ENCODE measurements around the gene TFCP2. TPM values are rescaled to one million over a fixed set of nuclear protein-coding genes. Genes with fewer than 3 reads are reported as not detected.

The TFCP2 gene
- total RNA-seq, 1 donor from 2014 or later = 22.8 TPM

DNA sequence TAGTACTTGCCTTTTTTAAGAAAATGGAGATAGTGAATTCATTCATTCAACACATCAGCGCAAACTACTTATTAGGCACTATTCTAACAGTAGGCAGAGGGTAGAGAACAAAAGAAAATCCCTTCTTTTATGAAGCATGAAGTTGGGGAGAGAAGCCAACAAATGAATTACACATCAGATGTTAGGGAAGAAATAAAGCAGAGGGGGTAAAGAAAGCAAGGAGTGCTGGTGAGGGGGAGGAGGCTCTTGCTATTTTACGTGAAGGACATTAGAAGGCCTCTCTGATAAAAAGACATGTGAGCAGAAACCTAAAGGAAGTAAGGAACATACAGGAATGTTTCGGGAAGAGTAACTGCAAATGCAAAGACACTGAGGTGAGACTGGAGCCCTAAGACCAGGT is 22.2 kb downstream of the TFCP2 start:
- H3K4me1 ChIP-seq = peaks cover 10% of the 10 kb centered on the region
- intact Hi-C loops (cut with micrococcal nuclease) = no loop called here
- H3K27me3 ChIP-seq (ENCODE audit: low read depth) = no peaks in the 10 kb centered on the region
- no peaks in the 10 kb centered on the region for H3K9me3 ChIP-seq (replicated peaks)
- H3K36me3 ChIP-seq = peaks cover 2% of the 10 kb centered on the region
- H3K4me3 ChIP-seq = no peak overlapping the region
- no peak for DNase-seq
- TF ChIP-seq, protein P1, sequence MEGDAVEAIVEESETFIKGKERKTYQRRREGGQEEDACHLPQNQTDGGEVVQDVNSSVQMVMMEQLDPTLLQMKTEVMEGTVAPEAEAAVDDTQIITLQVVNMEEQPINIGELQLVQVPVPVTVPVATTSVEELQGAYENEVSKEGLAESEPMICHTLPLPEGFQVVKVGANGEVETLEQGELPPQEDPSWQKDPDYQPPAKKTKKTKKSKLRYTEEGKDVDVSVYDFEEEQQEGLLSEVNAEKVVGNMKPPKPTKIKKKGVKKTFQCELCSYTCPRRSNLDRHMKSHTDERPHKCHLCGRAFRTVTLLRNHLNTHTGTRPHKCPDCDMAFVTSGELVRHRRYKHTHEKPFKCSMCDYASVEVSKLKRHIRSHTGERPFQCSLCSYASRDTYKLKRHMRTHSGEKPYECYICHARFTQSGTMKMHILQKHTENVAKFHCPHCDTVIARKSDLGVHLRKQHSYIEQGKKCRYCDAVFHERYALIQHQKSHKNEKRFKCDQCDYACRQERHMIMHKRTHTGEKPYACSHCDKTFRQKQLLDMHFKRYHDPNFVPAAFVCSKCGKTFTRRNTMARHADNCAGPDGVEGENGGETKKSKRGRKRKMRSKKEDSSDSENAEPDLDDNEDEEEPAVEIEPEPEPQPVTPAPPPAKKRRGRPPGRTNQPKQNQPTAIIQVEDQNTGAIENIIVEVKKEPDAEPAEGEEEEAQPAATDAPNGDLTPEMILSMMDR (IDR thresholded peaks at IDR 0.05; ENCODE audit: borderline replicate concordance) = no peak
- H3K27ac ChIP-seq (replicated peaks) = no peak overlapping the region

DNA sequence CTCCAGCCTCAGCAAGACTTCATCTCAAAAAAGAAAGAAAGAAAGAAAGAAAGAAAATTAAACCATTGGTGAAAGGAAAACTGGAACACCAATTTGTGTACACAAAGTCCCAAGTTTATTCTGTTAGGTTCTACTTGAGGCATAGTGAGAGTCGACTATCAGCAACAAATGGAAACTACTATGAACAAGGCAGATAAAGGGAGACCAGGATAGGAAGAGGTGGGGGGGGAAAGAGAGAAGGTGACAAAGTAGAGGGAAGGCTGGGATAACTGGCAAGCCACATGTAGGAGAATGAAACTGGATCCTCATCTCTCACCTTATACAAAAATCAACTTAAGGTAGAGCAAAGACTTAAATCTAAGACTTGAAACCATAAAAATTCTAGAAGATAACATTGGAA is 25.6 kb downstream of the TFCP2 start:
- Histone ChIP-seq H3K4me1 (peaks cover 10% of the 10 kb centered on the region), H3K36me3 (peaks cover 6% of the 10 kb centered on the region), H3K4me3 (no peak overlapping the region), H3K9me3 (replicated peaks) (no peaks in the 10 kb centered on the region), H3K27ac (replicated peaks) (no peak overlapping the region), H3K27me3 (ENCODE audit: low read depth) (no peaks in the 10 kb centered on the region)
- TF ChIP-seq, protein P1 (IDR thresholded peaks at IDR 0.05; ENCODE audit: borderline replicate concordance) = no peak
- intact Hi-C loops (cut with micrococcal nuclease) = no loop called here
- no peak for DNase-seq

DNA sequence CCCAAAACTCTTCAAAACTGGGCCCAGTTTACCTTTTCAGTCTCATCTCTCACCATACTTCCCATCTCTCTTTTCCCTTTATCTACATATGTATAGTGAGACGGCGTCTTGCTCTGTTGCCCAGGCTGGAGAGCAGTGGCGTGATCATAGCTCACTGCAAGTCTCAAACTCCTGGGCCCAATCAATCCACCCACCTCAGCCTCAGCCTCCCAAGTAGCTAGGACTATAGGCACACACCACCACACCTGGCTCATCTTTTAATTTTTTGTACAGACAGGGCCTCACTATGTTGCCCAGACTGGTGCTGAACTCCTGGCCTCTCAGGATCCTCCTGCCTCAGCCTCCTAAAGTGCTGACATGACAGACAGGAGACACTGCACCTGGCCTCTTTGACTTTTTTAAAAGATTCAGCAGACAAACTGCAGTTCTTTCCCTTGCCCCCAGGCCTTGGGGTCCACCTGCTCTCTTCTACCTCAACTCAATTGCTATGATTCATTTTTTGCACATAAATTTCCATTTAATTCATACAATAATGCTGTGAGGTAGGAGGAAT is 33.6 kb downstream of the TFCP2 start:
- no peaks in the 10 kb centered on the region for H3K4me1 ChIP-seq
- no peaks in the 10 kb centered on the region for H3K27me3 ChIP-seq (ENCODE audit: low read depth)
- no peak overlapping the region for H3K4me3 ChIP-seq
- intact Hi-C loops (cut with micrococcal nuclease) = no loop called here
- TF ChIP-seq, protein P1 (IDR thresholded peaks at IDR 0.05; ENCODE audit: borderline replicate concordance) = no peak
- H3K9me3 ChIP-seq (replicated peaks) = no peaks in the 10 kb centered on the region
- peaks cover 10% of the 10 kb centered on the region for H3K36me3 ChIP-seq
- H3K27ac ChIP-seq (replicated peaks) = no peak overlapping the region
- DNase-seq = no peak

DNA sequence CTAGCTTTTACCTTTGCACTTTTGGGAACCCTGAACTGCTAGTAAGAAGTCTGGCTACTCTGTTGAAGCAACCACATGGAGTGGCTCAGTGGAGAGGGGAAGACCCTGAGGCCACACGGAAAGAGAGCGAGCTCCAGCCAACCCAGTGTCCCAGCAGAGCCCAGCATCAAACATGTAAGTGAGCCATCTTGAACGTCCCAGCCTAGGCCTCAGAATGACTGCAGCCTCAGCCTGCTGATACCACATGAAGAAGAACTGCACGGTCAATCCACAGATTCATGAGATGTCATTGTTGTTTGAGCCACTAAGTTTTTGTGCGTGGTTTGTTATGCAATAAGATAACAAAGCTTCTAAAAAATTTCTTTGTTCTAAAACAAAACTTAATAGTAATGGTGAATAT is 40.2 kb downstream of the TFCP2 start:
- no peaks in the 10 kb centered on the region for H3K4me1 ChIP-seq
- no peak for DNase-seq
- no peak overlapping the region for H3K27ac ChIP-seq (replicated peaks)
- no peaks in the 10 kb centered on the region for H3K9me3 ChIP-seq (replicated peaks)
- H3K36me3 ChIP-seq = peaks cover under 1% of the 10 kb centered on the region
- intact Hi-C loops (cut with micrococcal nuclease) = no loop called here
- H3K27me3 ChIP-seq (ENCODE audit: low read depth) = no peaks in the 10 kb centered on the region
- H3K4me3 ChIP-seq = no peak overlapping the region
- TF ChIP-seq, protein P1 (IDR thresholded peaks at IDR 0.05; ENCODE audit: borderline replicate concordance) = no peak

DNA sequence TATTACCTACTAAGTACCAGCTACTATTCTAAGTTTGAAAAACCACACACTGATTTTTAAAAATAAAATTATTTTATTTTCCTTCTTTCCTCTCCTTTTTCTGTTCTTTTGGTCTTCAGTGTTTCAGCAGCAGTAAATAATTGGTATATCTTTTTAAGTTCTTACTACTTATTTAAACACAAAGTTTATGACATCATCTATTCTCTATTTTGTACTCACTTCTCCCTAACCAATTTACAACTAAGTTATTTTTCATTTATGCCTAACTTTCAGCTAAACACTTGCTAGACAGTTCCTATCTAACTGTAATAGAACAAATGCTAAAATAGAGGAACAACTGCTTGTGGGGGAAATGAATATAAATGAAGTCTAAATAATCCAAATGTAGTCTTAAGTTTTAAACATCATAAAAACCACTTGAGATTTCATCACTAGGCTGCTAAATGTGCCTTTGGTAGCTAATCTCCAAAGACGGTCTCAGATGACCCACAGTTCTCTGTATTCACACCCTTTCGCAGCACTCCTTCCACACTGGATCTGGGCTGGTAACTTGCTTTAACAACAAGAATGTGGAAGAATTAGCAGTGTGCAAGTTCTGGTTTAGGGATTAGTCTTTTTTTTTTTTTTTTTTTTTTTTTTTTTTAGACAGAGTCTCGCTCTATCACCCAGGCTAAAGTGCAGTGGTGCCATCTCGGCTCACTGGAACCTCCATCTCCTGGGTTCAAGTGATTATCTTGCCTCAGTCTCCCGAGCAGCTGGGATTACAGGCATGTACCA is 41.0 kb downstream of the TFCP2 start:
- H3K27me3 ChIP-seq (ENCODE audit: low read depth) = no peaks in the 10 kb centered on the region
- intact Hi-C loops (cut with micrococcal nuclease) = no loop called here
- no peaks in the 10 kb centered on the region for H3K4me1 ChIP-seq
- no peaks in the 10 kb centered on the region for H3K9me3 ChIP-seq (replicated peaks)
- no peak overlapping the region for H3K4me3 ChIP-seq
- no peak for DNase-seq
- H3K27ac ChIP-seq (replicated peaks) = no peak overlapping the region
- H3K36me3 ChIP-seq = no peaks in the 10 kb centered on the region
- TF ChIP-seq, protein P1 (IDR thresholded peaks at IDR 0.05; ENCODE audit: borderline replicate concordance) = no peak
